Smooth muscle cell (in vitro differentiated cells): Measurements from ENCODE around the gene WNT3A. TPM values are rescaled to one million over a fixed set of nuclear protein-coding genes. Genes with fewer than 3 reads are reported as not detected.

Experiments used
- DNase-seq: peaks from one replicate; lab custom pipeline; 2025; ENCODE audit not compliant: unreplicated experiment; lab: John Stamatoyannopoulos, UW
- H2AFZ ChIP-seq: fragments of 200-600 bp; sonication (generic); 2 replicates; pipeline ENCODE4 v1.6.0; 2016; ENCODE audit warnings: antibody characterized with exemption, low read depth, mild to moderate bottlenecking
- H3F3A ChIP-seq: fragments of 200-600 bp; sonication (generic); 2 replicates; pipeline ENCODE4 v1.6.0; 2017; ENCODE audit warnings: antibody characterized with exemption, low read depth
- H3K27ac ChIP-seq: fragments of 200-600 bp; sonication (generic); 2 replicates; pipeline ENCODE4 v1.5.1; 2016; ENCODE audit warnings: low read depth, mild to moderate bottlenecking
- H3K27me3 ChIP-seq: fragments of 200-600 bp; sonication (generic); 2 replicates; pipeline ENCODE4 v1.6.1; 2016; ENCODE audit warnings: low read depth, mild to moderate bottlenecking
- H3K36me3 ChIP-seq: fragments of 200-600 bp; sonication (generic); 2 replicates; pipeline ENCODE4 v1.5.1; 2016; ENCODE audit warnings: low read depth
- H3K4me1 ChIP-seq: fragments of 200-600 bp; sonication (generic); 2 replicates; pipeline ENCODE4 v1.5.1; 2016; ENCODE audit warnings: low read depth
- H3K4me2 ChIP-seq: fragments of 200-600 bp; sonication (generic); 2 replicates; pipeline ENCODE4 v1.6.0; 2016; ENCODE audit warnings: mild to moderate bottlenecking
- H3K4me3 ChIP-seq: fragments of 200-600 bp; sonication (generic); 2 replicates; pipeline ENCODE4 v1.5.1; 2016; ENCODE audit warnings: mild to moderate bottlenecking
- H3K79me2 ChIP-seq: fragments of 200-600 bp; sonication (generic); 2 replicates; pipeline ENCODE4 v1.6.0; 2016; ENCODE audit warnings: low read depth, mild to moderate bottlenecking
- H3K9ac ChIP-seq: fragments of 200-600 bp; sonication (generic); 2 replicates; pipeline ENCODE4 v1.6.0; 2016; ENCODE audit warnings: low read depth
- H3K9me3 ChIP-seq: fragments of 200-600 bp; sonication (generic); replicated peaks from 2 replicates; pipeline ENCODE4 v1.5.1; 2016; ENCODE audit warnings: low read depth
- H4K20me1 ChIP-seq: fragments of 200-600 bp; sonication (generic); 2 replicates; pipeline ENCODE4 v1.6.0; 2016; ENCODE audit warnings: low read depth
- CTCF ChIP-seq: fragments of 200-600 bp; sonication (generic); IDR thresholded peaks from 2 replicates; pipeline ENCODE4 v1.5.1; 2017; ENCODE audit warnings: borderline replicate concordance, mild to moderate bottlenecking, antibody characterized with exemption; ENCODE audit not compliant: insufficient read depth, poor library complexity, severe bottlenecking
- WGBS: methylation state at CpG from one replicate; pipeline ENCODE4 v1.1.7; 2016; ENCODE audit warnings: low lambda C conversion rate; 5-methylcytosine and 5-hydroxymethylcytosine counted together
- polyA plus RNA-seq: library from polyadenylated mRNA; unstranded; fragments of >200 nt; fragmentation: Nextera tagmentation; extraction: Ambion mirVana; gene quantifications from 2 replicates; pipeline ENCODE4 v1.2.1, GENCODE V29; 2016
- total RNA-seq: library from RNA; depleted of rRNA; stranded (reverse); fragments of >200 nt; gene quantifications from 2 replicates; pipeline ENCODE4 v1.2.3, GENCODE V29; 2014

WNT3A gene
- total and polyA plus RNA-seq, 2 experiments from 2014 or later = 0.13 TPM; not detected in 1

DNA sequence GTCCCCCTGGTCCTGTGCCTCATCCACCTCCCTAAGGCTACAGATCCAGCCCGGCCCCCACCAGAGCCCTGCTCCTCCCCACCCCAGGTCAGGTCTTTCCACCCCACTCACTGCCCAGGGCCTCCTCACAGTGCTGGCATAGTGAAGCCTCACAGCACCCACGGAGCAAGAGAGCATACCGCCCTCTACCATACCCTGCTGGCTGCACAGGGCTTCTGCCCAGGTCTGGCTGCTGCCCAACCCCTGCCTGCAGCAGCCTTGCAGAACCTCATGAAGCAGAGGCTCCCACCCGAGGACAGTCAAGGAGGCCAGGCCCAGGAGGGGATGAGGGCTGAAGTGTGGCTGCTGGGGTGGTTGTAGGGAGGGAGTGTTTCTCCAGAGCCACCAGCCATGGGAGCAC is 56.0 kb downstream of the WNT3A start:
- Histone ChIP-seq H3K79me2 (no peaks in the 10 kb centered on the region), H3K9ac (no peak overlapping the region), H3K4me2 (no peak overlapping the region), H3K4me1 (peaks cover 7% of the 10 kb centered on the region), H3K36me3 (no peaks in the 10 kb centered on the region), H3F3A (no peaks in the 10 kb centered on the region), H3K9me3 (no peaks in the 10 kb centered on the region), H2AFZ (no peak overlapping the region), H3K4me3 (no peak overlapping the region), H4K20me1 (no peaks in the 10 kb centered on the region), H3K27me3 (peaks cover 44% of the 10 kb centered on the region), H3K27ac (no peak overlapping the region)
- no peak for TF ChIP-seq CTCF
- DNase-seq = no peak
- 77% methylated on average over 4 of the region's 4 CpGs for WGBS

GRCh38 chr1:228063251-228064191 is 56.7 kb downstream of the WNT3A start:
- Histone ChIP-seq H3K9me3 (no peaks in the 10 kb centered on the region), H3K9ac (no peak overlapping the region), H3K79me2 (no peaks in the 10 kb centered on the region), H3K36me3 (no peaks in the 10 kb centered on the region), H3K4me1 (peaks cover 7% of the 10 kb centered on the region), H3K4me2 (no peak overlapping the region), H3K27me3 (peaks cover 43% of the 10 kb centered on the region), H4K20me1 (no peaks in the 10 kb centered on the region), H3F3A (no peaks in the 10 kb centered on the region), H3K27ac (no peak overlapping the region), H3K4me3 (no peak overlapping the region), H2AFZ (no peak overlapping the region)
- no peak for TF ChIP-seq CTCF
- DNase-seq = no peak
- WGBS = 91% methylated on average over 15 of the region's 15 CpGs

- Histone ChIP-seq H3K9ac (no peak overlapping the region), H3K27ac (no peak overlapping the region), H3F3A (no peaks in the 10 kb centered on the region), H3K27me3 (peaks cover 36% of the 10 kb centered on the region), H4K20me1 (no peaks in the 10 kb centered on the region), H3K4me1 (peaks cover 7% of the 10 kb centered on the region), H3K4me2 (no peak overlapping the region), H3K4me3 (no peak overlapping the region), H3K79me2 (no peaks in the 10 kb centered on the region), H2AFZ (no peak overlapping the region), H3K36me3 (no peaks in the 10 kb centered on the region), H3K9me3 (no peaks in the 10 kb centered on the region)
- no peak for TF ChIP-seq CTCF
- 47% methylated on average over 8 of the region's 8 CpGs for WGBS
- DNase-seq = no peak
Observed at GRCh38 chr1:228064296-228064695, 57.5 kb downstream of the WNT3A start.
